Measurements from ENCODE around the gene PTPDC1.

DNA sequence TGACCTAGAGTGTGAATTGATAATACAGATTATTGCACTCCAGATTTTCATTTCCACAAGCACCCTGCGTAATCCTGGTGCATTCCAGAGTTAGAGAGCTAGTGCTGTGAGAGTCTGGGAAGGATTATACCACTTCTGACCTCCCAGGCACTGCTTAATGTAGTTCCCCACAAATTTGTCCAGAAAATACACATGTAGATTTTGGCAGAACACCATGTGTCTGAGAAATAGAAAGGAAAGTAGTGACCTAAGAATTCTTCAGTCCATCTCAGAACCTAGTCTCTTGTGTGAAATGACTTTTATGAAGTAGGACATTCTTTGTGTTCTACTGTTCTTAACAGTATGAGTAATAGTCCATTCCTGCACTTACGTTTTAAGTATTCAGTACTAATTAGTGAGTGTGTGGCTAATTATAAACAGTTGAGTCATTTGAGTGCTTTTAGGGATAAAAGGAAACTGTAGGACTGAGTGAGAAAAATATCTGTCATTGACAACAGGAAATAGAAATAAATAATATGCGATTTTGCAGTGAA lies 27.8 kb upstream of the PTPDC1 start:
- TF ChIP-seq SUZ12 (IDR thresholded peaks at IDR 0.05) (no peak), FOXM1 (IDR thresholded peaks at IDR 0.05; ENCODE audit: borderline replicate concordance) (no peak), LEF1 (IDR thresholded peaks at IDR 0.05; ENCODE audit: borderline replicate concordance) (no peak), ZNF384 (IDR thresholded peaks at IDR 0.05) (no peak), CTBP1 (IDR thresholded peaks at IDR 0.05; ENCODE audit: borderline replicate concordance) (no peak), ARNT (IDR thresholded peaks at IDR 0.05) (no peak)
- TF ChIP-seq, protein P1, sequence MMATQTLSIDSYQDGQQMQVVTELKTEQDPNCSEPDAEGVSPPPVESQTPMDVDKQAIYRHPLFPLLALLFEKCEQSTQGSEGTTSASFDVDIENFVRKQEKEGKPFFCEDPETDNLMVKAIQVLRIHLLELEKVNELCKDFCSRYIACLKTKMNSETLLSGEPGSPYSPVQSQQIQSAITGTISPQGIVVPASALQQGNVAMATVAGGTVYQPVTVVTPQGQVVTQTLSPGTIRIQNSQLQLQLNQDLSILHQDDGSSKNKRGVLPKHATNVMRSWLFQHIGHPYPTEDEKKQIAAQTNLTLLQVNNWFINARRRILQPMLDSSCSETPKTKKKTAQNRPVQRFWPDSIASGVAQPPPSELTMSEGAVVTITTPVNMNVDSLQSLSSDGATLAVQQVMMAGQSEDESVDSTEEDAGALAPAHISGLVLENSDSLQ (IDR thresholded peaks at IDR 0.05) = no peak

Measured in HEK293T (cell line).